ENCODE data around the gene PAPOLG.
A peak's percentile ranks its signal among the peaks of the same experiment; 100 is the strongest.

PAPOLG gene

DNA sequence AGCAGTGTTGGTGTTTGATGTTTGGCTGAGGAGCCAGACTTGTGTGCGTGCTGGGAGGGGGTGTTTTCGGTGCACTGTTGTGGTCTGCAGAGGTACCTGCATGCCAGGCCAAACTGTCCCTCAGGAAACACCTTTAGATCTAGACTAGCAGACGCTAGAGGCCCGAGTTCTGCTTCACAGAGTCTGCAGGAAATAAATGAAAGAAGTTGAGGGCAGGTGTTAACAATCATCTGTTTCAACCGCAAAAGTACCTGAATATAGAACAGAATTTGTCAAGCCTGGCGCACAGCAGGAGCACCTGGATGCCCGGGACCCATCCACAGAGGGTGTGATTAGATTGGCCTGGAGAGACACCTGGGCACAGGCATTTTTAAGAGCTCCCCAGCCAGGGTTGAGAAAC is 84.8 kb downstream of the PAPOLG start:
- peak overlapping the region; percentile 86 for H3K4me2 ChIP-seq (ENCODE audit: low read depth, low read length, poor library complexity, severe bottlenecking)

DNA sequence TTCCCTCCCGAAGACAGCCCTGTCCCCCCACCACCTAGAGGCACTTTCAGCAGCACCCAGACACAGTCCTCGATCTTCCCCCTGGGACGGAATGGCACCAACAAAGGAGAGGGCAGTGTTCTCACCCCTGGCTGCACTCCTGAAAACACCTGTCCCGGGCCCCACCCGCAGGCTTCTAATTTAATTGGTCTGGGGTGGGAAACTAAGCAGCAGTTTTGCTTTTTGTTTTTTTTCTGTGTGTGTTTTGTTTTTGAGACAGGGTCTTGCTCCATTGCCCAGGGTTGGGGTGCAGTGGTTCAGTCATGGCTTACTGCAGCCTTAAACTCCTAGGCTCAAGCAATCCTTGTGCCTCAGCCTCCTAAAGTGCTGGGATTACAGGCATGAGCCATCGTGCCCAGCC is 86.9 kb downstream of the PAPOLG start:
- Histone ChIP-seq H3F3A (ENCODE audit: insufficient read depth) (peaks cover 60% of the 10 kb centered on the region), H3K4me2 (ENCODE audit: low read depth, low read length, poor library complexity, severe bottlenecking) (peak overlapping the region; percentile 86), H3K27me3 (ENCODE audit: low read length) (no peaks in the 10 kb centered on the region), H3K9me2 (replicated peaks; ENCODE audit: insufficient read depth, low read length) (no peaks in the 10 kb centered on the region), H3K79me2 (ENCODE audit: insufficient read depth, low read length) (no peaks in the 10 kb centered on the region), H4K20me1 (ENCODE audit: low read depth, low read length) (no peaks in the 10 kb centered on the region), H3K4me3 (ENCODE audit: insufficient read depth, low read length, poor library complexity, severe bottlenecking) (peak overlapping the region; percentile 28), H3K9ac (ENCODE audit: low read length) (peak overlapping the region; percentile 62), H3K27ac (ENCODE audit: low read depth, low read length) (peak overlapping the region; percentile 98), H3K36me3 (ENCODE audit: low read length) (no peaks in the 10 kb centered on the region), H3K9me3 (ENCODE audit: insufficient read depth, low read length) (no peaks in the 10 kb centered on the region), H2AFZ (ENCODE audit: low read depth, low read length, severe bottlenecking) (no peak overlapping the region)
- TF ChIP-seq EZH2phosphoT487 (conservative IDR thresholded peaks at IDR 0.05; ENCODE audit: low read length), result no peak

More for the DNA sequence above, 84.8 kb downstream of the PAPOLG start:
- TF ChIP-seq, protein P1, sequence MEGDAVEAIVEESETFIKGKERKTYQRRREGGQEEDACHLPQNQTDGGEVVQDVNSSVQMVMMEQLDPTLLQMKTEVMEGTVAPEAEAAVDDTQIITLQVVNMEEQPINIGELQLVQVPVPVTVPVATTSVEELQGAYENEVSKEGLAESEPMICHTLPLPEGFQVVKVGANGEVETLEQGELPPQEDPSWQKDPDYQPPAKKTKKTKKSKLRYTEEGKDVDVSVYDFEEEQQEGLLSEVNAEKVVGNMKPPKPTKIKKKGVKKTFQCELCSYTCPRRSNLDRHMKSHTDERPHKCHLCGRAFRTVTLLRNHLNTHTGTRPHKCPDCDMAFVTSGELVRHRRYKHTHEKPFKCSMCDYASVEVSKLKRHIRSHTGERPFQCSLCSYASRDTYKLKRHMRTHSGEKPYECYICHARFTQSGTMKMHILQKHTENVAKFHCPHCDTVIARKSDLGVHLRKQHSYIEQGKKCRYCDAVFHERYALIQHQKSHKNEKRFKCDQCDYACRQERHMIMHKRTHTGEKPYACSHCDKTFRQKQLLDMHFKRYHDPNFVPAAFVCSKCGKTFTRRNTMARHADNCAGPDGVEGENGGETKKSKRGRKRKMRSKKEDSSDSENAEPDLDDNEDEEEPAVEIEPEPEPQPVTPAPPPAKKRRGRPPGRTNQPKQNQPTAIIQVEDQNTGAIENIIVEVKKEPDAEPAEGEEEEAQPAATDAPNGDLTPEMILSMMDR (IDR thresholded peaks at IDR 0.05; ENCODE audit: insufficient read depth, low read length, poor library complexity, severe bottlenecking), result no peak
- no peak for TF ChIP-seq EZH2phosphoT487 (conservative IDR thresholded peaks at IDR 0.05; ENCODE audit: low read length)
- H3K27ac ChIP-seq (ENCODE audit: low read depth, low read length), result peak overlapping the region; percentile 98
- no peak overlapping the region for H2AFZ ChIP-seq (ENCODE audit: low read depth, low read length, severe bottlenecking)
- no peaks in the 10 kb centered on the region for H3K27me3 ChIP-seq (ENCODE audit: low read length)
- H3K9me3 ChIP-seq (ENCODE audit: insufficient read depth, low read length), result no peaks in the 10 kb centered on the region
- peaks cover 65% of the 10 kb centered on the region for H3F3A ChIP-seq (ENCODE audit: insufficient read depth)
- H3K36me3 ChIP-seq (ENCODE audit: low read length), result no peaks in the 10 kb centered on the region
- peak overlapping the region; percentile 28 for H3K4me3 ChIP-seq (ENCODE audit: insufficient read depth, low read length, poor library complexity, severe bottlenecking)
- peak overlapping the region; percentile 62 for H3K9ac ChIP-seq (ENCODE audit: low read length)
- no peaks in the 10 kb centered on the region for H4K20me1 ChIP-seq (ENCODE audit: low read depth, low read length)
- H3K79me2 ChIP-seq (ENCODE audit: insufficient read depth, low read length), result no peaks in the 10 kb centered on the region
- H3K9me2 ChIP-seq (replicated peaks; ENCODE audit: insufficient read depth, low read length), result no peaks in the 10 kb centered on the region

GRCh38 chr2:60844105-60844504 is 88.0 kb downstream of the PAPOLG start:
- peak overlapping the region; percentile 62 for H3K9ac ChIP-seq (ENCODE audit: low read length)
- H3F3A ChIP-seq (ENCODE audit: insufficient read depth), result peaks cover 54% of the 10 kb centered on the region
- no peaks in the 10 kb centered on the region for H3K36me3 ChIP-seq (ENCODE audit: low read length)
- H3K9me3 ChIP-seq (ENCODE audit: insufficient read depth, low read length), result no peaks in the 10 kb centered on the region
- H3K4me3 ChIP-seq (ENCODE audit: insufficient read depth, low read length, poor library complexity, severe bottlenecking), result peak overlapping the region; percentile 28
- no peaks in the 10 kb centered on the region for H3K27me3 ChIP-seq (ENCODE audit: low read length)
- peak overlapping the region; percentile 6 for H2AFZ ChIP-seq (ENCODE audit: low read depth, low read length, severe bottlenecking)
- peak overlapping the region; percentile 98 for H3K27ac ChIP-seq (ENCODE audit: low read depth, low read length)
- TF ChIP-seq, protein P1 (IDR thresholded peaks at IDR 0.05; ENCODE audit: insufficient read depth, low read length, poor library complexity, severe bottlenecking), result no peak
- no peak for TF ChIP-seq EZH2phosphoT487 (conservative IDR thresholded peaks at IDR 0.05; ENCODE audit: low read length)
- no peaks in the 10 kb centered on the region for H4K20me1 ChIP-seq (ENCODE audit: low read depth, low read length)
- H3K4me2 ChIP-seq (ENCODE audit: low read depth, low read length, poor library complexity, severe bottlenecking), result peak overlapping the region; percentile 86
- no peaks in the 10 kb centered on the region for H3K79me2 ChIP-seq (ENCODE audit: insufficient read depth, low read length)
- no peaks in the 10 kb centered on the region for H3K9me2 ChIP-seq (replicated peaks; ENCODE audit: insufficient read depth, low read length)

DNA sequence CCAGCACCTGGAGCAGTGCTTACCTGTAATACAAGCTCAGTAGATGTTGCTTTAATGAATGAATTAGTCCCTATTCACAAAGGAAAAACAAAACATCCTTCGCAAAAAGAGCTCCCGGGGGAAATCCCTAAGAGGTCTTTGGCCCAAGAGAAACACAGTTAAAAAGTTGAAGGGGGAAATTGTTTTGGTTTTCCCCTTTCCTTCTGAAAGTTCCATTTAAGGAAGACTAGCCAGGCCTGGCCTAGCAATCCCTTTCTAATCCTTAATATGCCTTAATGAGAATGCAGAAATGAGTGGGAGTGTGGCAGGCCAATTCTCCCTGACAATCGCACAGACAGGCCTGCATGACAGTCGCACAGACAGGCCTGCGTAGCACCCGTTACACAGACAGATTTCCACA is 91.8 kb downstream of the PAPOLG start:
- Histone ChIP-seq H3K9me2 (replicated peaks; ENCODE audit: insufficient read depth, low read length) (no peaks in the 10 kb centered on the region), H3K27ac (ENCODE audit: low read depth, low read length) (no peak overlapping the region), H2AFZ (ENCODE audit: low read depth, low read length, severe bottlenecking) (no peak overlapping the region), H4K20me1 (ENCODE audit: low read depth, low read length) (no peaks in the 10 kb centered on the region), H3K9me3 (ENCODE audit: insufficient read depth, low read length) (no peaks in the 10 kb centered on the region), H3K9ac (ENCODE audit: low read length) (no peak overlapping the region), H3K4me3 (ENCODE audit: insufficient read depth, low read length, poor library complexity, severe bottlenecking) (no peak overlapping the region), H3K79me2 (ENCODE audit: insufficient read depth, low read length) (no peaks in the 10 kb centered on the region), H3K27me3 (ENCODE audit: low read length) (no peaks in the 10 kb centered on the region), H3K36me3 (ENCODE audit: low read length) (no peaks in the 10 kb centered on the region), H3F3A (ENCODE audit: insufficient read depth) (peaks cover 19% of the 10 kb centered on the region), H3K4me2 (ENCODE audit: low read depth, low read length, poor library complexity, severe bottlenecking) (no peak overlapping the region)
- TF ChIP-seq, protein P1 (IDR thresholded peaks at IDR 0.05; ENCODE audit: insufficient read depth, low read length, poor library complexity, severe bottlenecking), result no peak
- TF ChIP-seq EZH2phosphoT487 (conservative IDR thresholded peaks at IDR 0.05; ENCODE audit: low read length), result no peak

All from SU-DHL-6 (cell line).